Right renal cortex interstitium (tissue), 3 donors: ENCODE results near the gene CHCHD6. TPM values are rescaled to one million over a fixed set of nuclear protein-coding genes. Genes with fewer than 3 reads are reported as not detected.
"Not testable (repeated sequence)": the region's sequence is repeated elsewhere in the genome, so short reads cannot be mapped to it uniquely, and the experiment has no call there.

ENCODE experiments used
- DNase-seq, 3 donors: peaks; one replicate each; pipeline ENCODE4 v3.0.0-alpha.2; 2013; ENCODE audit warnings: low read depth in 3 of 3, low spot score in 2 of 3
- polyA plus RNA-seq, 3 donors: library from polyadenylated mRNA; unstranded; fragments of 120-200 nt; gene quantifications; one replicate each; pipeline ENCODE4 v1.2.1, GENCODE V29; 2013; ENCODE audit not compliant: insufficient read length in 3 of 3

CHCHD6 gene
- polyA plus RNA-seq, 3 donors, result 17.8 to 21.5 (median 19.5) TPM

- DNase-seq, result no peak
Measured at GRCh38 chr3:126763035-126763434, 59.0 kb downstream of the CHCHD6 start.

DNA sequence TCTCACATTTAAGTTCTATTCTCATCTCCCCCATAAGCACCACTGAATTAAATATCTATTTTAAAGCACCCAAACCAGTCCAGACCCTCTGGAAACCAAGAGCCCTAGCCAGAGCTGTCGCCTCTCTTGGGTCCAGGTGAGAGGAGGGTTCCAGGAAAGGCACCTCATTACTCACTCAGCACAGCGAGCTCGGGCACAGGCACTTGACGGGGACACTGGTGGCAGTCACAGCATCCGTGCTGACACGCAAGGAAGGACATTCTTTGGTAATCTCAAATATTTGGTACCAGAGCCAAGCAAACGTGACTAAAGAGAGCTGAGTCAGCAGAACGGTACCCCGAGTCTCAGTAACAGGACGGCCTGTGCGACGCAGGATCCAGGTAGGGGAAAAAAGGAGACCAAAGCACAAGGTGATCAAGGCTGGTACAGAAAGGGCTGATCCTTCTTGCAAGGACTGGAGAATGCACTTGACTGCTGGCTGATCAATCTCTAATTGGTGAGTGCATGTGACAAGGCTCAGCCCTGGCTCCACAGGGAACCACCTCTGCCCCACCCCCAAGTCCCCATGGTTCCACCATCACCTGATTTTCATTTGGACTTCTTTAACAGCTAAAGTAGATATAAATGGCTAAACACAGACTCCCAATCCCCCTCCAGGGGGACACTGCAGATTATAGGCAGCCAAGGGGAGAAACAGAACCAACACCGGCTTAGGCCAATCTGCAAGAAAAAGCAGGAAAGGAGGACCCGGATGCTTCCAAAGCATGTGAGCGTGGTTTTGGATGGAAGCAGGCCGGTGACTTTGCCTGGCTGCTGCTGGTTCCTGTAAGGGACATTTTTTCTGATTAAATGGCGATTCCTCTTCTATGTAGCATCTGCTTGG lies 61.4 kb downstream of the CHCHD6 start:
- no peak for DNase-seq

GRCh38 chr3:126766653-126767052 lies 62.6 kb downstream of the CHCHD6 start:
- DNase-seq, result no peak

DNA sequence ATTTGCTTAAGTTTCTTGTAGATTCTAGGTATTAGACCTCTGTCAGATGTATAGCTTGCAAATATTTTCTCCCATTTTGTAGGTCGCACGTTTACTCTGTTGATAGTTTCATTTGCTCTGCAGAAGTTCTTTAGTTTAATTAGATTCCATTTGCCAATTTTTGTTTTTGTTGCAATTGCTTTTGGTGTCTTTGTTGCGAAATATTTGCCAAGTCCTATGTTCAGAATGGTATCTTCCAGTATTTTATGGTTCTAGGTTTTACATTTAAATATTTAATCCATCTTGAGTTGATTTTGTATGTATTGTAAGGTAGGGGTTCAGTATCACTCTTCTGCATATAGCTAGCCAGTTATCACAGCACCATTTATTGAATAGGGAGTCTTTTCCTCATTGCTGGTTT lies 64.9 kb downstream of the CHCHD6 start:
- DNase-seq, result no peak

DNA sequence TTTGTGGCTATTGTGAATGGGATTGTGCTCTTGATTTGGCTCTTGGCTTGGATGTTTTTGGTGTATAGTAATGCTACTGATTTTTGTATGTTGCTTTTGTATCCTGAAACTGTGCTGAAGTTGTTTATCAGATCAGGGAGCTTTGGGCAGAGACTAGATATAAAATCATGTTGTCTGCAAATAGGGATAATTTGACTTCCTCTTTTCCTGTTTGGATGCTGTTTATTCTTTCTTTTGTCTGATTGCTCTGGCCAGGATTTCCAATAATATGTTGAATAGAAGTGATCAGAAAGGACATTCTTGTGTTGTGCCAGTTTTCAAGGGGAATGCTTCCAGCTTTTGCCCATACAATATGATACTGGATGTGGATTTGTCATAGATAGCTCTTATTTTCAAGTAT lies 66.1 kb downstream of the CHCHD6 start:
- no peak for DNase-seq

DNA sequence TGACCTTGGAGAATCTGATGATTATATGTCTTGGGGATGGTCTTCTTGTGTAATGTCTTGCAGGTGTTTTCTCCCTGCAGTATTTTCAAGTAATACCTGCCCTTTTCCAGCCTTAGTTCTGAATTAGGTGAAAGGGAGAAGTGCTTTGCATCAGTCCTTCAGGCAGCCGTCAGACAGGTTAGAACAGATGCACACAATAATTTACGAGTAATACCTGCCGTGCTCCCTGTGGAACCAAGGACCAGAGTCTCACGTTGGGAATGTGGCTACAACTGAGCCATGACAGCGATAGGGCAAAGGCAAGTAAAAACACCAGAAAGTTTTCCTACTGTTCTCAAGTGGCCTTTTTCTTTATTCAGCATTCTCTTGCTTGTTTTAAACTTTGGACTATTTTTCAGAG lies 69.1 kb downstream of the CHCHD6 start:
- no peak for DNase-seq

DNA sequence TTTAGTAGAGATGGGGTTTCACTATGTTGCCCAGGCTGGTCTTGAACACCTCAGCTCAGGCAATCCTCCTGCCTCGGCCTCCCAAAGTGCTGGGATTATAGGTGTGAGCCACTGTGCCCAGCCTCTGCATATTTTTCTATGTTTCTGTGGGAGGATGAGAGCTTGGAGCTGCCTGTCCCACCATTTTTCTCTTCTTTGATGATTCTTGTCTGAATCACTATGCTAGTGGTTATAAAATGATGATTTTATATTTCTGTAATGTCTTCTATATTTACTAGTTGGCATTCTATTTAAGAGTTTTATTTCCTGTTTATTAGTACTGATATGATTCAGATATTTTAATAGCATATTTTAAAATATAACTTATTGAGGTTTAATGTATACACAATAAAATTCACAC lies 69.7 kb downstream of the CHCHD6 start:
- DNase-seq, result no peak

GRCh38 chr3:126777366-126777765 lies 73.3 kb downstream of the CHCHD6 start:
- no peak for DNase-seq

DNA sequence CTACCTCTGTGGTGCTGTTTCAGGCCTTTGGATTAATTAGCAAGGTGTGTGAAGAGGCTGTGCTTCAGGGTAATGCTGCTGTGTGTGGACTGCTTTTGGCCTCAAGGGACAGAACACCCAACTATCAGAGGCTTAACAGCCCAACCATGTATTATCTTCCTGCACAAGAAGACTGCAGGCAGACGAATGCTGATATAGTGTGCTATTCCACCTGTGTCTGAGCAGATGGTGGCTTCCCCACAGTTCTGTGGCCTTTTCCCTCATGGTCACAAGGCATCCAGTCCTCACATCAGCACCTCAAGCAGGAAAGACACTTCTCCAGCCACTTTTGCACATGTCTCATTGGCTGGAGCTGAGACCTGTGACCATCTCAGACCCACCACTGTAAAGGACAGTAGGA lies 76.6 kb downstream of the CHCHD6 start:
- DNase-seq, result no peak

DNA sequence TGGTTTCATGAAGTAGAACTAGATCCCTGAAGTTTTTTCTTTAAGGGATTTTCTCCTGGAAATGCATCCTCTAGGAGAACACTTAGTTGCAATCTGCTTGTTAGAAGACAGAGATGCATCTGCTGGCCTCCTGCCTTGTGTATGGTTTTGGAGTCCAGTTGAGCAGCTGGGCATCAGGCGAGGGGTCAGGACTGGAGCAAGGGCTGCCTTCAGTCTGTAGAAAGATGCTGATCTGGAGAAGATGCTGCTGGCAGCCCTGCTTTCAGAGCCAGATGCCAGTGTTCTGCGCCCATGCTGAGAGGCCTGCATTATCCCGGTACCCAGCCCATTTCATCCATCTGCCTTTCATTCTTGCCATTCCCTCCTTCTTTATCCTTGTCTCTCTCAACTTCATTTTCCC lies 77.4 kb downstream of the CHCHD6 start:
- no peak for DNase-seq

GRCh38 chr3:126781889-126782491 lies 78.0 kb downstream of the CHCHD6 start:
- DNase-seq, result peak in 2 of 3 donors; percentile 1 to 12

GRCh38 chr3:126782536-126782935 lies 78.5 kb downstream of the CHCHD6 start:
- DNase-seq, result no peak

- no peak for DNase-seq
Measured at GRCh38 chr3:126784254-126784653, 80.2 kb downstream of the CHCHD6 start.

DNA sequence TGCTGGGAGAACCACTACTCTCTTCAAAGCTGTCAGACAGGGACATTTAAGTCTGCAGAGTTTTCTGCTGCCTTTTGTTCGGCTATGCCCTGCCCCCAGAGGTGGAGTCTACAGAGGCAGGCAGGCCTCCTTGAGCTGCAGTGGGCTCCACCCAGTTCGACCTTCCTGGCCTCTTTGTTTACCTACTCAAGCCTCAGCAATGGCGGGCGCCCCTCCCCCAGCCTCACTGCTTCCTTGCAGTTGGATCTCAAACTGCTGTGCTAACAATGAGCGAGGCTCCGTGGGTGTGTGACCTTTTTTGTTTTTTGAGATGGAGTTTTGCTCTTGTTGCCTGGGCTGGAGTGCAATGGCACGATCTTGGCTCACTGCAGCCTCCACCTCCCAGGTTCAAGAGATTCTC lies 87.3 kb downstream of the CHCHD6 start:
- DNase-seq, result not testable (repeated sequence)

DNA sequence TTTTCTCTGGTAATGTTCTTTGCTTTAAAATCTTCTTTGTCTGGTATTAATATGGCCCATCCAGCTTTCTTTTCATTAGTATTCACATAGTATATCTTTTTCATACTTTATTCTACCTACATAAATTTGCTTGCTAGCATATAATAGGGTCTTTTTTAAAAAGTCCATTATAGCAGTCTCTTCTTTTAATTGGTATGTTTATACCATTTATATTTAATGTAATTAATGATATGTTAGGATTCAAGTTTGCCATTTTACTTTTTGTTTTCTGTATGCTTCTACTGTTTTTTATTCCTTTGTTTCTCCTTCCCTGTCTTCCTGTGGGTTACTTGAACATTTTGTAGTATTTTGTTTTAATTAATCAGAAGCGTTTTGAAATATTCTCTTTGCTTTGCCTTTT lies 89.0 kb downstream of the CHCHD6 start:
- DNase-seq, result no peak

GRCh38 chr3:126797563-126797962 lies 93.5 kb downstream of the CHCHD6 start:
- DNase-seq, result no peak

DNA sequence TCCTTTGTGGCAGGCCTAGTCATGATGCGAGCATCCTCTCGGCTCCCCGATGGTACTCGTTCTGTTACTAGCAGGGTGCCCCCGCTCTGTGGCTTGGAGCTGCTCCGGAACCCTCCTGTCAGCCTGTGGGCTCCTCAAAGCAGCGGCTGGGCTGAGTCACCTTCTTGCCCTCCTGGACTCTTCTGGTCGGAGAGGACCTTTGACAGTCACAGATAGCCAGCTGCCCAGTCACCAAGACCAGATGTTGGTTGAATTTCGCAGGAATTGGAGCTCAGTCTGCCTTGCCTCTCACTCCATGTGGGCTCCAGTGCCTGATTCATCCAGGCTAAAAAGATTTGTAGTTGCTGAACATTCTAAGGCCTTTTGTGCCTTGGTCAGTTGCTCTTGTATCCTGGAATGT lies 94.5 kb downstream of the CHCHD6 start:
- no peak for DNase-seq

DNA sequence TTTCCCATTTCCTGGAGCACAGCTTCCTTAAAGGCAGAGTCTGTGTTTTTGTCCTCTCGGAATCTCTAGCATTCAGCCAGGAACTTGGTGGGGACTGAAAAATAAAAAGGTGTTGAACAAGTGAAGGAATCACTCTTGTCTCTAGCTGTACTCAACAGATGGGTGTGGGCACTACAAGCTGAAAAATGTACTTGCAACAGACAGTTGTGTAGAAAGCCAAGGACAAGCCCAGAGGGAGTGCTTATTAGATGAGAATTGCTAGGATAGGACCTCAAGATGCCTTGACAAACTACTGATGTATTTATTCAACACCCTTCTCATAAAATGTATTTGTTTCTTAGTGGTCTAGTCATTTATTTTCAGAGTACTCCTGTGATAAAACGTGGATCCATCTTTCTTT lies 95.1 kb downstream of the CHCHD6 start:
- DNase-seq, result no peak

- not testable (repeated sequence) for DNase-seq
Measured at GRCh38 chr3:126801312-126801711, 97.3 kb downstream of the CHCHD6 start.

GRCh38 chr3:126807795-126808194 lies 103.8 kb downstream of the CHCHD6 start:
- DNase-seq, result no peak

- no peak for DNase-seq
Measured at GRCh38 chr3:126811530-126811929, 107.5 kb downstream of the CHCHD6 start.

- DNase-seq, result no peak
Measured at GRCh38 chr3:126816298-126816697, 112.3 kb downstream of the CHCHD6 start.
